KMS-11 (cell line): ENCODE data around the gene XPC.

Experiments
- H2AFZ ChIP-seq: fragments of 200-600 bp; sonication (generic); 2 replicates; pipeline ENCODE4 v1.6.1; 2016; ENCODE audit warnings: antibody characterized with exemption, mixed run types, low read depth
- H3K27ac ChIP-seq: fragments of 200-600 bp; sonication (generic); 2 replicates; pipeline ENCODE4 v1.6.1; 2016; ENCODE audit warnings: mild to moderate bottlenecking, mixed run types
- H3K27me3 ChIP-seq: fragments of 200-600 bp; sonication (generic); 2 replicates; pipeline ENCODE4 v1.6.1; 2017; ENCODE audit warnings: mild to moderate bottlenecking, low read depth, mixed run types, moderate library complexity; ENCODE audit not compliant: insufficient read depth
- H3K36me3 ChIP-seq: fragments of 200-600 bp; sonication (generic); 2 replicates; pipeline ENCODE4 v1.6.1; 2017; ENCODE audit warnings: mild to moderate bottlenecking, mixed run types; ENCODE audit not compliant: insufficient read depth
- H3K4me1 ChIP-seq: fragments of 200-600 bp; sonication (generic); 2 replicates; pipeline ENCODE4 v1.6.1; 2016; ENCODE audit warnings: mild to moderate bottlenecking, low read depth, mixed run types; ENCODE audit not compliant: poor library complexity, severe bottlenecking
- H3K4me2 ChIP-seq: fragments of 200-600 bp; sonication (generic); 2 replicates; pipeline ENCODE4 v1.7.0; 2016; ENCODE audit warnings: mild to moderate bottlenecking, mixed run types
- H3K4me3 ChIP-seq: fragments of 200-600 bp; sonication (generic); IDR thresholded peaks from 2 replicates; pipeline ENCODE4 v1.6.1; 2017; ENCODE audit warnings: low read depth, low read length, mixed read lengths; ENCODE audit not compliant: insufficient read depth
- H3K79me2 ChIP-seq: fragments of 200-600 bp; sonication (generic); 2 replicates; pipeline ENCODE4 v1.6.1; 2016; ENCODE audit warnings: low read depth, mixed run types; ENCODE audit not compliant: insufficient read depth
- H3K9ac ChIP-seq: fragments of 200-600 bp; sonication (generic); 2 replicates; pipeline ENCODE4 v1.6.1; 2016; ENCODE audit warnings: mild to moderate bottlenecking, mixed run types
- H4K20me1 ChIP-seq: fragments of 200-600 bp; sonication (generic); 2 replicates; pipeline ENCODE4 v1.6.1; 2016; ENCODE audit warnings: mild to moderate bottlenecking, mixed run types; ENCODE audit not compliant: insufficient read depth
- CTCF ChIP-seq: fragments of 200-600 bp; sonication (generic); conservative IDR thresholded peaks from 2 replicates; pipeline ENCODE4 v1.6.1; 2017; ENCODE audit warnings: low read depth, mild to moderate bottlenecking, antibody characterized with exemption, low read length, moderate library complexity, mixed read lengths

Gene XPC

DNA sequence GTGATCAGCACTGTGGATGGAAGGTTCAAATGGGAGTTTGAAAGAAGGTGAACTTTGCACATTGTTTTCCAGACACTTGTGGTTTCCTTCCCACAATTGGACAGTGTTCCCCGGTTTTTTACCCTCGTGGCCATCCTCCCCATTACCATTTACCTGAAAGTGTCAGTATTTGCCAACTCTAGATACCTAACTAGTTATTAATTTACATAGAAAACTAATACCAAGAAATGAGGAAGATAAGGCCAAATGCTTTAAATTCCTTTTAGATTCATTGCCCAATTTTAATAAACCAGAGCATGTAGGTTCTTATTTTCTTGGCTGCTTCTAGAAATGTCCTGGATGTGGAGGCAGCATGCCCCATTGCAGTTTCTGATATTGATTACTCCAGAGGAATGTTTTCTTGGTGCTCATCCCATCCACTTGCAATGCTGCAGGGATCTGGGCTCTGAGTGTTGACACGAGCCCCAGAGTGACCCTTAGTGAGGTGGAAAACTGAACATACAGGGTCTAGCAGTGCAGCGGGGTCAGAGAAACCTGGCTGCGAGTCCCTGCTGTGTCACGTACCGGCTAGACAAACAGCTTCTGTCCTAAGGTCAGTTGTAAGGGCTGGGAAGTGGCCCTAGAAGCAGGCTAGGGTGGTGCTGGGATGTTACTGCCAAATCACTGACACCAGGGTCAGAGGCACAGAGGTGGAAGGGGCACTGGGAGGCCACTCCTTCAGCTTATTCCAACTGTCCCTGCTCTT is 23.7 kb upstream of the XPC start:
- no peaks in the 10 kb centered on the region for H4K20me1 ChIP-seq
- no peak overlapping the region for H3K9ac ChIP-seq
- no peak overlapping the region for H2AFZ ChIP-seq
- H3K79me2 ChIP-seq, result no peaks in the 10 kb centered on the region
- no peaks in the 10 kb centered on the region for H3K4me1 ChIP-seq
- H3K36me3 ChIP-seq, result no peaks in the 10 kb centered on the region
- no peaks in the 10 kb centered on the region for H3K27me3 ChIP-seq
- no peak overlapping the region for H3K4me2 ChIP-seq
- H3K4me3 ChIP-seq, result no peak overlapping the region
- H3K27ac ChIP-seq, result no peak overlapping the region
- no peak for TF ChIP-seq CTCF

DNA sequence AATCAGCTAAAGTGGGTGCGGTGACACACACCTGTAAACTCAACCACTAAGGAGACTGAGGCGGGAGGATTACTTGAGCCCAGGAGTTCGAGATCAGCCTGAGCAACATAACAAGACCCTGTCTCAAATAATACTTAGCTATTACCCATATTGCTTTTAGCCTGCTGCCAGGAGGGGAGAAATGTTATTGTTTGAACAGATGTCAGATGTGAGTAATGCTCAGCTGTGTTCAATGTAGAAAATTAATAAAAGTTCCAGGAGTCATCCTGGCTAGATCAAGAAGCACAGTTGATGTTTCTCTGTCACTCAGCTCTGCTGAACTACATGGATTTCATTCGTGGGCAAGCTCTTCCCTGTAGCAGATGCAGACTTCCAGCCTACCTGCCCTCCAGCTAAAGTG is 22.4 kb upstream of the XPC start:
- H3K79me2 ChIP-seq, result no peaks in the 10 kb centered on the region
- H4K20me1 ChIP-seq, result no peaks in the 10 kb centered on the region
- H3K4me2 ChIP-seq, result no peak overlapping the region
- no peaks in the 10 kb centered on the region for H3K4me1 ChIP-seq
- H3K27ac ChIP-seq, result no peak overlapping the region
- H2AFZ ChIP-seq, result no peak overlapping the region
- no peak overlapping the region for H3K9ac ChIP-seq
- no peak overlapping the region for H3K4me3 ChIP-seq
- H3K27me3 ChIP-seq, result no peaks in the 10 kb centered on the region
- H3K36me3 ChIP-seq, result no peaks in the 10 kb centered on the region
- no peak for TF ChIP-seq CTCF

- Histone ChIP-seq H2AFZ (no peak overlapping the region), H4K20me1 (no peaks in the 10 kb centered on the region), H3K79me2 (no peaks in the 10 kb centered on the region), H3K27me3 (no peaks in the 10 kb centered on the region), H3K36me3 (no peaks in the 10 kb centered on the region), H3K27ac (no peak overlapping the region), H3K9ac (no peak overlapping the region), H3K4me3 (no peak overlapping the region), H3K4me2 (no peak overlapping the region), H3K4me1 (no peaks in the 10 kb centered on the region)
- no peak for TF ChIP-seq CTCF
Measured at GRCh38 chr3:14200276-14200675, 21.9 kb upstream of the XPC start.

DNA sequence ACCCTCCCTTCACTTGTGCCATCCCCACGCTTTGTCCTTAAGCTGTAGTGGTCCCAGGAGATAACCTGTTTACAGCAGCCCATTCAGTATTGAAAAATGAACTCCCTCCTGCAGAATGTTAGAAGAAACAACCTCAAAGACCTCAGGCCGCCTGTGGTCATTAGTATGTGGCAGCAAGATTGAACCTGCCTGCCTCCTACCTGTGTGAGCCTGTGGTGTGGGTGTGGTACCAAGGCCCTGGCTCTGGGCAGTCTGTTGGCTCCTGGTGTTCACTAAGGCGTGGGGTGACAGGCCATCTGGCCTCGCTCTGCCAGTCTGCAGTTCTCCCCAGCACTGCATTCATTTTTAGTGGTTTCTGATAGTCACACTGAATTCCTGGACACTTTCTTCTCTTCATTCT is 21.2 kb upstream of the XPC start:
- Histone ChIP-seq H2AFZ (no peak overlapping the region), H3K4me3 (no peak overlapping the region), H3K27ac (no peak overlapping the region), H3K79me2 (no peaks in the 10 kb centered on the region), H3K4me2 (no peak overlapping the region), H4K20me1 (no peaks in the 10 kb centered on the region), H3K27me3 (no peaks in the 10 kb centered on the region), H3K9ac (no peak overlapping the region), H3K36me3 (no peaks in the 10 kb centered on the region), H3K4me1 (no peaks in the 10 kb centered on the region)
- no peak for TF ChIP-seq CTCF
